ENCODE data around the gene MAP3K10. TPM values are rescaled to one million over a fixed set of nuclear protein-coding genes. Genes with fewer than 3 reads are reported as not detected.
A peak's percentile ranks its signal among the peaks of the same experiment; 100 is the strongest.

MAP3K10 gene
- total and polyA plus RNA-seq, 2 donors (not counting 1 experiment from before 2014, with no cell fraction given) = 22.5 to 41.6 TPM

GRCh38 chr19:40163541-40164129 lies 27.6 kb upstream of the MAP3K10 start:
- Histone ChIP-seq H3K4me1 (ENCODE audit: control insufficient read depth in 2 of 2, insufficient read depth in 2 of 2, low read length in 2 of 2) (peaks cover 27 to 38% of the 10 kb centered on the region in 2 donors), H4K20me1 (ENCODE audit: control insufficient read depth, insufficient read depth, low read length, poor library complexity, severe bottlenecking) (no peaks in the 10 kb centered on the region), H3K79me2 (ENCODE audit: control insufficient read depth, insufficient read depth, low read length) (no peaks in the 10 kb centered on the region), H3K27me3 (replicated peaks in 1 of 4; ENCODE audit: control extremely low read depth in 1 of 4, control insufficient read depth in 3 of 4, insufficient read depth in 4 of 4, low read length in 3 of 4) (no peaks in the 10 kb centered on the region), H2AFZ (ENCODE audit: insufficient read depth, low read depth, low read length, poor library complexity, severe bottlenecking) (no peak overlapping the region), H3K9me3 (ENCODE audit: control extremely low read depth in 1 of 3, control insufficient read depth in 2 of 3, insufficient read depth in 1 of 3, low read length in 2 of 3) (peaks cover 0 to 3% (median 0%) of the 10 kb centered on the region in 3 donors), H3K27ac (ENCODE audit: low read length in 2 of 2) (peak overlapping the region in 1 of 2 donors; percentile 63), H3K4me2 (replicated peaks; ENCODE audit: low read depth, low read length, poor library complexity, severe bottlenecking) (peak overlapping the region; percentile 51), H3K4me3 (ENCODE audit: control extremely low read depth in 1 of 5, extremely low read depth in 1 of 5, insufficient read depth in 1 of 5, low read depth in 2 of 5, low read length in 4 of 5) (no peak overlapping the region), H3K9ac (ENCODE audit: low read length) (peak overlapping the region; percentile 16), H3K36me3 (replicated peaks in 1 of 2; ENCODE audit: control extremely low read depth in 1 of 2, control insufficient read depth in 1 of 2, extremely low read depth in 1 of 2, insufficient read depth in 2 of 2, low read length in 1 of 2) (no peaks in the 10 kb centered on the region)
- CTCF ChIA-PET = interaction anchor here (0.7 to 1.0 kb wide), 6 partner anchors 10 to 470 kb away, joined by 3 to 6 read pairs (median 4); partner anchors contain the start of gene PSMC4
- Mint-ChIP-seq H3K4me3 (no peak overlapping the region), H3K9me3 (ENCODE audit: insufficient read depth) (no peaks in the 10 kb centered on the region), H3K27me3 (no peaks in the 10 kb centered on the region), H3K27ac (peak overlapping the region; percentile 73), H3K4me1 (peaks cover 25% of the 10 kb centered on the region)
- TF ChIP-seq CTCF (IDR thresholded peaks at IDR 0.05) (no peak), EZH2 (IDR thresholded peaks at IDR 0.05; ENCODE audit: borderline replicate concordance, insufficient read depth, low read depth, low read length, poor library complexity, severe bottlenecking) (no peak)
- POLR2A ChIA-PET = interaction anchor here (0.7 kb wide), 1 partner anchor 460 kb away, joined by 9 read pairs; no protein-coding TSS in a partner anchor
- 0% methylated on average over 2 of the region's 4 CpGs for WGBS (ENCODE audit: insufficient coverage)
- intact Hi-C loops (cut with micrococcal nuclease) = loop anchor here (2.0 kb wide), 1 partner anchor 371 kb away; no protein-coding TSS in a partner anchor
- ATAC-seq (ENCODE audit: low read depth) (peak; percentile 63), DNase-seq (peak; percentile 61)

- Mint-ChIP-seq H3K4me3 (peak overlapping the region; percentile 61), H3K27ac (peak overlapping the region; percentile 67), H3K27me3 (no peaks in the 10 kb centered on the region), H3K9me3 (ENCODE audit: insufficient read depth) (no peaks in the 10 kb centered on the region), H3K4me1 (peaks cover 25% of the 10 kb centered on the region)
- no peaks in the 10 kb centered on the region for H3K27me3 ChIP-seq (replicated peaks in 1 of 4; ENCODE audit: control extremely low read depth in 1 of 4, control insufficient read depth in 3 of 4, insufficient read depth in 4 of 4, low read length in 3 of 4)
- no peaks in the 10 kb centered on the region for H4K20me1 ChIP-seq (ENCODE audit: control insufficient read depth, insufficient read depth, low read length, poor library complexity, severe bottlenecking)
- DNase-seq (peak; percentile 65), ATAC-seq (ENCODE audit: low read depth) (peak; percentile 52)
- no peaks in the 10 kb centered on the region for H3K36me3 ChIP-seq (replicated peaks in 1 of 2; ENCODE audit: control extremely low read depth in 1 of 2, control insufficient read depth in 1 of 2, extremely low read depth in 1 of 2, insufficient read depth in 2 of 2, low read length in 1 of 2)
- POLR2A ChIA-PET = no interaction called here
- CTCF ChIA-PET = interaction anchor here (0.6 to 1.6 kb wide), 9 partner anchors 9 to 373 kb away, joined by 3 to 16 read pairs (median 4); partner anchors contain the start of gene PSMC4
- H3K4me1 ChIP-seq (ENCODE audit: control insufficient read depth in 2 of 2, insufficient read depth in 2 of 2, low read length in 2 of 2) = peaks cover 27 to 38% of the 10 kb centered on the region in 2 donors
- no peak overlapping the region for H3K9ac ChIP-seq (ENCODE audit: low read length)
- WGBS (ENCODE audit: insufficient coverage) = 14% methylated on average over 10 of the region's 10 CpGs
- intact Hi-C loops (cut with micrococcal nuclease) = loop anchor here (2.0 kb wide), 1 partner anchor 373 kb away; no protein-coding TSS in a partner anchor
- TF ChIP-seq EZH2 (IDR thresholded peaks at IDR 0.05; ENCODE audit: borderline replicate concordance, insufficient read depth, low read depth, low read length, poor library complexity, severe bottlenecking) (no peak), CTCF (IDR thresholded peaks at IDR 0.05) (peak; percentile 71)
- H3K79me2 ChIP-seq (ENCODE audit: control insufficient read depth, insufficient read depth, low read length) = no peaks in the 10 kb centered on the region
- peak overlapping the region; percentile 33 for H3K4me2 ChIP-seq (replicated peaks; ENCODE audit: low read depth, low read length, poor library complexity, severe bottlenecking)
- no peak overlapping the region for H3K27ac ChIP-seq (ENCODE audit: low read length in 2 of 2)
- H2AFZ ChIP-seq (ENCODE audit: insufficient read depth, low read depth, low read length, poor library complexity, severe bottlenecking) = no peak overlapping the region
- no peak overlapping the region for H3K4me3 ChIP-seq (ENCODE audit: control extremely low read depth in 1 of 5, extremely low read depth in 1 of 5, insufficient read depth in 1 of 5, low read depth in 2 of 5, low read length in 4 of 5)
- H3K9me3 ChIP-seq (ENCODE audit: control extremely low read depth in 1 of 3, control insufficient read depth in 2 of 3, insufficient read depth in 1 of 3, low read length in 2 of 3) = peaks cover 0 to 3% (median 0%) of the 10 kb centered on the region in 3 donors
These were observed 25.8 kb upstream of the MAP3K10 start for GRCh38 chr19:40165362-40165937.
